Measurements from ENCODE around the gene MED14.

MED14 gene

DNA sequence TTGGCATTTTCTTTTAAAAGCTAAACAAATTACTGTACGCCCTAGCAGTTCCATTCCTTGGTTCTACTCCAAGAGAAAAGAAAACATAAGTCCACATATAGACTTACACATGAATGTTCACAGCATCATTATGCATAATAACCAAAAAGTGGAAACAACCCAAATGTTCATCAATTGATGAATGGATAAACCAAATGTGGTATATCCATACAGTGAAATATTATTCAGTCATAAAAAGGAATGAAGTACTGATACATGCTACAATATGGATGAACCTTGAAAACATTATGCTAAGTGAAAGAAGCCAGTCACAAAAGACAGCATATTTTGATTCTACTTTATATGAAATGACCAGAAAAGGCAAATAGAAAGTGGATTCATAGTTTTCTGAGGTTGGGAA is 36.5 kb downstream of the MED14 start:
- H2BK120ac ChIP-seq (ENCODE audit: low read depth, low read length), result no peak overlapping the region
- H4K91ac ChIP-seq (ENCODE audit: low read depth, low read length, poor library complexity), result no peak overlapping the region
- H3K36me3 ChIP-seq (replicated peaks in 1 of 2; ENCODE audit: control insufficient read depth in 2 of 2, insufficient read depth in 2 of 2, low read length in 2 of 2), result peaks cover 1 to 88% of the 10 kb centered on the region in 2 donors
- H3K4me1 ChIP-seq (ENCODE audit: control insufficient read depth in 2 of 2, insufficient read depth in 1 of 2, low read depth in 1 of 2, low read length in 2 of 2), result no peaks in the 10 kb centered on the region
- H2BK15ac ChIP-seq (ENCODE audit: low read length), result no peak overlapping the region
- no peak overlapping the region for H2BK5ac ChIP-seq (ENCODE audit: low read length)
- WGBS, 2 donors (ENCODE audit: extremely low coverage in 2 of 2, insufficient read length in 2 of 2, insufficient replicate concordance in 1 of 2), result no CpG with 5 or more reads among the region's 1 CpG
- H3K23ac ChIP-seq (ENCODE audit: low read depth, low read length, poor library complexity), result no peak overlapping the region
- DNase-seq (ENCODE audit: low spot score), result no peak
- H3K9me3 ChIP-seq (replicated peaks in 1 of 2; ENCODE audit: control insufficient read depth in 2 of 2, insufficient read depth in 1 of 2, low read depth in 1 of 2, low read length in 2 of 2), result peaks cover 0 to 12% of the 10 kb centered on the region in 2 donors
- H3K9ac ChIP-seq (ENCODE audit: low read depth, low read length, poor library complexity), result no peak overlapping the region
- no peak overlapping the region for H3K18ac ChIP-seq (ENCODE audit: low read length)
- no peak overlapping the region for H2AK5ac ChIP-seq (ENCODE audit: low read depth, low read length)
- no peak overlapping the region for H3K4me3 ChIP-seq (ENCODE audit: low read length in 2 of 2)
- H3K27ac ChIP-seq (replicated peaks; ENCODE audit: low read length), result no peak overlapping the region
- H2BK12ac ChIP-seq (ENCODE audit: low read length), result no peak overlapping the region
- H3K4ac ChIP-seq (ENCODE audit: low read length), result no peak overlapping the region
- no peak overlapping the region for H4K8ac ChIP-seq (ENCODE audit: low read depth, low read length)
- H3K4me2 ChIP-seq (ENCODE audit: insufficient read depth, low read length, poor library complexity, severe bottlenecking), result no peak overlapping the region
- H2AFZ ChIP-seq (ENCODE audit: low read length), result no peak overlapping the region
- no peak overlapping the region for H3K14ac ChIP-seq (ENCODE audit: low read length)
- H3K27me3 ChIP-seq (ENCODE audit: control insufficient read depth in 3 of 3, insufficient read depth in 3 of 3, low read depth in 1 of 3, low read length in 3 of 3), result no peaks in the 10 kb centered on the region
- H3K79me1 ChIP-seq (ENCODE audit: low read depth, low read length), result no peaks in the 10 kb centered on the region

DNA sequence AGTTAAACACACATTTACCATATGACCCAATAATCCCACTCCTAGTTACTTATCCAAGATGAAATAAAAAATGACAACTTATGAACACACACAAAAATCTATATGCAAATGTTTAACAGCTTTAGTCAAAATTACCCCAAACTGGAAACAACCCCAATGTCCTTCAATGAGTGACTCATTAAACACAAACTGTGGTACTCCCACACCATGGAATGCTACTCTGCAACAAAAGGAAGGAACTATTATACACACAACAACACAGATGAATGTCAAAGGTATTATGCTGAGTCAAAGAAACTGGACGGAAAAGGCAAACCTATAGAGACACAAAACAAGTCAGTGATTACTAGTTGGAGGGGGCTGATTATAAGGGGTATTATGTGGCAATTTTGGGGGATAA is 40.5 kb downstream of the MED14 start:
- Histone ChIP-seq H4K8ac (ENCODE audit: low read depth, low read length) (no peak overlapping the region), H2BK5ac (ENCODE audit: low read length) (no peak overlapping the region), H3K79me1 (ENCODE audit: low read depth, low read length) (no peaks in the 10 kb centered on the region), H3K36me3 (replicated peaks in 1 of 2; ENCODE audit: control insufficient read depth in 2 of 2, insufficient read depth in 2 of 2, low read length in 2 of 2) (peaks cover 5 to 82% of the 10 kb centered on the region in 2 donors), H3K14ac (ENCODE audit: low read length) (no peak overlapping the region), H3K23ac (ENCODE audit: low read depth, low read length, poor library complexity) (no peak overlapping the region), H3K4me2 (ENCODE audit: insufficient read depth, low read length, poor library complexity, severe bottlenecking) (no peak overlapping the region), H3K27me3 (ENCODE audit: control insufficient read depth in 3 of 3, insufficient read depth in 3 of 3, low read depth in 1 of 3, low read length in 3 of 3) (no peaks in the 10 kb centered on the region), H3K9ac (ENCODE audit: low read depth, low read length, poor library complexity) (no peak overlapping the region), H3K4me1 (ENCODE audit: control insufficient read depth in 2 of 2, insufficient read depth in 1 of 2, low read depth in 1 of 2, low read length in 2 of 2) (no peaks in the 10 kb centered on the region), H2BK120ac (ENCODE audit: low read depth, low read length) (no peak overlapping the region), H2BK15ac (ENCODE audit: low read length) (no peak overlapping the region), H2AFZ (ENCODE audit: low read length) (no peak overlapping the region), H2AK5ac (ENCODE audit: low read depth, low read length) (no peak overlapping the region), H3K27ac (replicated peaks; ENCODE audit: low read length) (no peak overlapping the region), H3K9me3 (replicated peaks in 1 of 2; ENCODE audit: control insufficient read depth in 2 of 2, insufficient read depth in 1 of 2, low read depth in 1 of 2, low read length in 2 of 2) (peaks cover 0 to 12% of the 10 kb centered on the region in 2 donors), H2BK12ac (ENCODE audit: low read length) (no peak overlapping the region), H3K18ac (ENCODE audit: low read length) (no peak overlapping the region), H3K4me3 (ENCODE audit: low read length in 2 of 2) (no peak overlapping the region), H3K4ac (ENCODE audit: low read length) (no peak overlapping the region), H4K91ac (ENCODE audit: low read depth, low read length, poor library complexity) (no peak overlapping the region)
- no CpG with 5 or more reads among the region's 1 CpG for WGBS, 2 donors (ENCODE audit: extremely low coverage in 2 of 2, insufficient read length in 2 of 2, insufficient replicate concordance in 1 of 2)
- DNase-seq (ENCODE audit: low spot score), result no peak

DNA sequence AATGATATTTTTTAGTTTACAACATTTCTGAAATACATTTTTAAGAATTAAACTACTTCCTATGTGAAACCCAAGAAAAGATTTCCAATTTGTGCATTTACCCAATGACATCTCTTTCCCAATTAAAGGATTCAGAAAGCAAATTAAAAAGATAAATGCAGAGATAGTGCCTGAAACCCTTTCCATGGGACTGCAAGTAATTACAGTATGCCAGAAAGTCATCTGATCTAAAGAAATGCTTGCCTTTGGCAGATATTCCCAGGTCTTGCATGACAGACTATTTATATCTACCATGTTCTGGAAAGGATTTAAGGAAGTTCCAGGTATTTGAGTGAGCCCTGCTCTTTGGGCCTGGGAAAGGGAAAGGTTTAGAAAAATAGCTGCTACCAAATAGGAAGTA is 46.4 kb downstream of the MED14 start:
- Histone ChIP-seq H2BK5ac (ENCODE audit: low read length) (no peak overlapping the region), H2AFZ (ENCODE audit: low read length) (no peak overlapping the region), H3K4me2 (ENCODE audit: insufficient read depth, low read length, poor library complexity, severe bottlenecking) (no peak overlapping the region), H3K79me1 (ENCODE audit: low read depth, low read length) (no peaks in the 10 kb centered on the region), H3K9me3 (replicated peaks in 1 of 2; ENCODE audit: control insufficient read depth in 2 of 2, insufficient read depth in 1 of 2, low read depth in 1 of 2, low read length in 2 of 2) (no peaks in the 10 kb centered on the region), H4K8ac (ENCODE audit: low read depth, low read length) (no peak overlapping the region), H3K4me1 (ENCODE audit: control insufficient read depth in 2 of 2, insufficient read depth in 1 of 2, low read depth in 1 of 2, low read length in 2 of 2) (peaks cover 0 to 8% of the 10 kb centered on the region in 2 donors), H2BK120ac (ENCODE audit: low read depth, low read length) (no peak overlapping the region), H3K4ac (ENCODE audit: low read length) (no peak overlapping the region), H2BK12ac (ENCODE audit: low read length) (no peak overlapping the region), H3K27me3 (ENCODE audit: control insufficient read depth in 3 of 3, insufficient read depth in 3 of 3, low read depth in 1 of 3, low read length in 3 of 3) (no peaks in the 10 kb centered on the region), H3K4me3 (ENCODE audit: low read length in 2 of 2) (no peak overlapping the region), H2BK15ac (ENCODE audit: low read length) (no peak overlapping the region), H3K14ac (ENCODE audit: low read length) (no peak overlapping the region), H3K9ac (ENCODE audit: low read depth, low read length, poor library complexity) (no peak overlapping the region), H3K18ac (ENCODE audit: low read length) (no peak overlapping the region), H2AK5ac (ENCODE audit: low read depth, low read length) (no peak overlapping the region), H3K36me3 (replicated peaks in 1 of 2; ENCODE audit: control insufficient read depth in 2 of 2, insufficient read depth in 2 of 2, low read length in 2 of 2) (peaks cover 3 to 62% of the 10 kb centered on the region in 2 donors), H4K91ac (ENCODE audit: low read depth, low read length, poor library complexity) (no peak overlapping the region), H3K23ac (ENCODE audit: low read depth, low read length, poor library complexity) (no peak overlapping the region), H3K27ac (replicated peaks; ENCODE audit: low read length) (no peak overlapping the region)
- no peak for DNase-seq (ENCODE audit: low spot score)

- H3K79me1 ChIP-seq (ENCODE audit: low read depth, low read length), result no peaks in the 10 kb centered on the region
- H2BK15ac ChIP-seq (ENCODE audit: low read length), result no peak overlapping the region
- H3K23ac ChIP-seq (ENCODE audit: low read depth, low read length, poor library complexity), result no peak overlapping the region
- no peak overlapping the region for H2AK5ac ChIP-seq (ENCODE audit: low read depth, low read length)
- H3K4me1 ChIP-seq (ENCODE audit: control insufficient read depth in 2 of 2, insufficient read depth in 1 of 2, low read depth in 1 of 2, low read length in 2 of 2), result peaks cover 0 to 8% of the 10 kb centered on the region in 2 donors
- no peak overlapping the region for H3K18ac ChIP-seq (ENCODE audit: low read length)
- DNase-seq (ENCODE audit: low spot score), result no peak
- H2AFZ ChIP-seq (ENCODE audit: low read length), result no peak overlapping the region
- no peak overlapping the region for H3K4ac ChIP-seq (ENCODE audit: low read length)
- H3K9me3 ChIP-seq (replicated peaks in 1 of 2; ENCODE audit: control insufficient read depth in 2 of 2, insufficient read depth in 1 of 2, low read depth in 1 of 2, low read length in 2 of 2), result no peaks in the 10 kb centered on the region
- H3K27ac ChIP-seq (replicated peaks; ENCODE audit: low read length), result no peak overlapping the region
- H3K14ac ChIP-seq (ENCODE audit: low read length), result no peak overlapping the region
- H3K27me3 ChIP-seq (ENCODE audit: control insufficient read depth in 3 of 3, insufficient read depth in 3 of 3, low read depth in 1 of 3, low read length in 3 of 3), result no peaks in the 10 kb centered on the region
- H2BK120ac ChIP-seq (ENCODE audit: low read depth, low read length), result no peak overlapping the region
- no peak overlapping the region for H2BK12ac ChIP-seq (ENCODE audit: low read length)
- WGBS, 2 donors (ENCODE audit: extremely low coverage in 2 of 2, insufficient read length in 2 of 2, insufficient replicate concordance in 1 of 2), result 100% methylated on average over 1 of the region's 3 CpGs
- no peak overlapping the region for H3K4me2 ChIP-seq (ENCODE audit: insufficient read depth, low read length, poor library complexity, severe bottlenecking)
- H3K4me3 ChIP-seq (ENCODE audit: low read length in 2 of 2), result no peak overlapping the region
- no peak overlapping the region for H4K91ac ChIP-seq (ENCODE audit: low read depth, low read length, poor library complexity)
- no peak overlapping the region for H2BK5ac ChIP-seq (ENCODE audit: low read length)
- peaks cover 2 to 58% of the 10 kb centered on the region in 2 donors for H3K36me3 ChIP-seq (replicated peaks in 1 of 2; ENCODE audit: control insufficient read depth in 2 of 2, insufficient read depth in 2 of 2, low read length in 2 of 2)
- H3K9ac ChIP-seq (ENCODE audit: low read depth, low read length, poor library complexity), result no peak overlapping the region
- H4K8ac ChIP-seq (ENCODE audit: low read depth, low read length), result no peak overlapping the region
These were observed 48.2 kb downstream of the MED14 start for GRCh38 chrX:40687169-40687568.
